Hippocampal formation (tissue), 2 donors: ENCODE measurements around the gene GP1BA.
"Not testable (repeated sequence)": the region's sequence is repeated elsewhere in the genome, so short reads cannot be mapped to it uniquely, and the experiment has no call there.

Experiments used
- DNase-seq, 2 donors: peaks; one replicate each; lab custom pipeline; 2025; lab: John Stamatoyannopoulos, UW

The GP1BA gene

GRCh38 chr17:4901648-4902344 lies 30.3 kb upstream of the GP1BA start:
- no peak for DNase-seq

GRCh38 chr17:4902540-4902939 lies 29.5 kb upstream of the GP1BA start:
- DNase-seq, result no peak

- peak in 1 of 2 donors; percentile 48 for DNase-seq
Measured at GRCh38 chr17:4903051-4903818, 28.8 kb upstream of the GP1BA start, which contains the start of gene CHRNE. Gene CHRNE, minus strand, starts transcription at chr17:4903098. Its CDS starts 35 bp downstream, at chr17:4903063.

- not testable (repeated sequence) for DNase-seq
Measured at GRCh38 chr17:4906642-4907041, 25.4 kb upstream of the GP1BA start.

- DNase-seq, result no peak
Measured at GRCh38 chr17:4908301-4908700, 23.8 kb upstream of the GP1BA start.

- DNase-seq, result peak; percentile 80 to 81
Measured at GRCh38 chr17:4908711-4909496, 23.2 kb upstream of the GP1BA start.

- no peak for DNase-seq
Measured at GRCh38 chr17:4913994-4914393, 18.1 kb upstream of the GP1BA start.

- not testable (repeated sequence) for DNase-seq
Measured at GRCh38 chr17:4914551-4914950, 17.5 kb upstream of the GP1BA start.

GRCh38 chr17:4919511-4920047 lies 12.5 kb upstream of the GP1BA start:
- DNase-seq, result no peak

GRCh38 chr17:4920351-4921048 lies 11.6 kb upstream of the GP1BA start:
- no peak for DNase-seq

- DNase-seq, result no peak
Measured at GRCh38 chr17:4921320-4921719, 10.8 kb upstream of the GP1BA start.

- not testable (repeated sequence) for DNase-seq
Measured at GRCh38 chr17:4926577-4927335, 5.3 kb upstream of the GP1BA start.

- DNase-seq, result no peak
Measured at GRCh38 chr17:4928881-4929280, 3.2 kb upstream of the GP1BA start.

GRCh38 chr17:4932756-4933155 lies 679 bp downstream of the GP1BA start:
- DNase-seq, result no peak

GRCh38 chr17:4933646-4934045 lies 1.6 kb downstream of the GP1BA start:
- no peak for DNase-seq

- no peak for DNase-seq
Measured at GRCh38 chr17:4934173-4934979, 2.3 kb downstream of the GP1BA start.

- no peak for DNase-seq
Measured at GRCh38 chr17:4935650-4936049, 3.6 kb downstream of the GP1BA start.

- DNase-seq, result no peak
Measured at GRCh38 chr17:4936436-4936835, 4.4 kb downstream of the GP1BA start.

- no peak for DNase-seq
Measured at GRCh38 chr17:4937553-4937952, 5.5 kb downstream of the GP1BA start.

GRCh38 chr17:4938069-4938491 lies 6.0 kb downstream of the GP1BA start:
- DNase-seq, result no peak
